Measurements from ENCODE around the gene CHCHD3.

The CHCHD3 gene

GRCh38 chr7:133081599-133082389 is at the start of gene CHCHD3:
Gene CHCHD3 (minus strand): TSS chr7:133082090. CDS start chr7:133081937, 153 bp downstream.
- peak; percentile 85 for DNase-seq (ENCODE audit: low read depth in 2 of 2)

DNA sequence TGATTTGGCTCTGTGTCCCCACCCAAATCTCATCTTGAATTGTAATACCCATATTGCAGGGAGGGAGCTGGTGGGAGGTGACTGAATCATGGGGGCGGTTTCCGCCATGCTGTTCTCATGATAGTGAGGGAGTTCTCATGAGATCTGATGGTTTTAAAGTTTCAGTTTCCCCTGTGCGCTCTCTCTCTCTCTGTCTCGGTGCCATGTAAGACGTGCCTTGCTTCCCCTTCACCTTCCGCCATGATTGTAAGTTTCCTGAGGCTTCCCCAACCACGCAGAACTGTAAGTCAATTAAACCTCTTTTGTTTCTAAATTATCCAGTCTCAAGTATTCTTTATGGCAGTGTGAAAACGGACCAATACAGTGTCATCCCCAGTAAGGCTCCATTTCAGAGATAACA is 48.3 kb upstream of the CHCHD3 start:
- no peak for DNase-seq (ENCODE audit: low read depth in 2 of 2)

DNA sequence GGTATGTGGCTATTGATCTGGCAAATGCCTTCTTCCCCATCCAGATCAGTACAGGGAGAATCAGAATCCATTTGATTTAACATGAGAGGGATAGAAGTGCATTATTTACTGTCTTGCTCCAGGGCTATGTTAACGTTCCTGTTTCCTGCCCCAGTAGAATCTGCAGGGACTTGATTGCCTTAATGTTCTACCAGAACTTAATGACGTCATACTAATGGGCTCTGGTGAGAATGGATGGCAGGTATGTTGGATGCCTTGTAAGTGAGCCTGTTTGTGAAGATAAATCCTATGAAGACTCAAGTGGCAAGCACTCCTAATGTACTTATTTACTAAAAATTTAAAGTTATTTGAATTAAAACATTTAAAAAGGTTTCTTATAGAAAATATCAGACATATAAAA is 44.5 kb upstream of the CHCHD3 start:
- no peak for DNase-seq (ENCODE audit: low read depth in 2 of 2)

DNA sequence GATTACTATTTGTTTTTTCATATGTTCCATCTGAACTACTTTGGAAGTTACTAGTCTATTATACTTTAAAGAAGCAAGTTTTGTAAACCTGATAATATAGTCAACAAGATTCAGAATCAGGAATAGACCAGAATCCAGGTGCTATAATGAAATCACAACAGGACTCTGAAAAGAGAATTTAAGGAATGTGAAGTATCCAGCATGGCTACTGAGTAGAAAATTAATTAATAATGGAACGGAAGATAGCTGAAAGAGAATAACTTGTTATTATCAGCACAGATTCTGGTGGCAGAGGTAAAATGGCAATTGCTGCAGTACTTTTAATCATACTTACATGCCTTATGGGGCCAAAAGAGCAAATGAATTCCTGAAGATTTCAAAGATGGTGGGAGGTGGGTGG is 43.1 kb upstream of the CHCHD3 start:
- no peak for DNase-seq (ENCODE audit: low read depth in 2 of 2)

DNA sequence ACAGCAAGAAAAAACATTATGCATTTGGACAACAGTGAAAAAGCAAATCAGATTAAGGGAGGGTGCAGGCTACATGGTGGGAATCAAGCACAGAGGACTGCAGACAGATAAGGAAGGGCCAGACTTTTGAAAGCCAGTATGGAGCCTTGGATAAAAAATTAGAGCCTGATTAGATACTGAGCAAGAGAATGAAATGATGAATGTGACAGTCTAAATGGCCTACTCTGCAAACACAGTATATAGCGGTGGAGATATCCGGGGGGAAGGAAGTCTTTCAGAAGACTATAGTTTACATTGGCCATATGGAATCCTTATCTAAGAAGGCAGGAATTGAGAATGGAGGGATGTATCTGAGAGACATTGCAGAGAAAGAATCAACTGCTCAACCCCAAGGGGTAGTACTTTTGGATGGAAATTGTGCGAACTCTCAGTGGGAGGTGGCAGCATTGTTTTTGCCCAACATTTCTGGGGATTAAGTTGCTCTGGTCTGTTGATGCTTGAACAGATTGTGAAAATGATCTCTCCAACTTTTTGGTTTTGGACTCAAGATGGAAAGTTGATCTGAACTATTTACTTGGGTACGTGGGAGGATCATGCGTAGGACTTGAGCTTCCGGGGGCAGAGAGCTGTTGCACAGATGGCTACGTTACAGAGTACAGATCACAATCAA is 39.4 kb upstream of the CHCHD3 start:
- DNase-seq (ENCODE audit: low read depth in 2 of 2), result no peak

DNA sequence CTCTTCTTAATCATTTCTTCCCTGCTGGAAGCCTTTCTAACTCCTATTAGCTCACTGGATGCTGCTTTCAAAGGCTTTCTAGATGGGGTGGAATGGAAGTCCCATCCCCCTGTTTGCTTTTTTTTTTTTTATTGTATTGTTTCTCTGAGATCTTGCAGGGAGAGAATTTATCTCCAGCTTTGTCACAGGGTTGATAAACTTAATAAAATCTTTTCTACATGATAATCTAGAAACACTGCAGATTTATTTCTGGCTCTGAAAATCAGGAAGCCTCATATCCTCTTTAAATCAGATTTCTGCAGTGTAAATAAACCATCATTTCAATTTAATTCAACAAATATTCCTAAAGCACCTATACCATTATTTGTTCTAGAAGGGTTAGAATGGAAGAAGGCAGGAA is 37.2 kb upstream of the CHCHD3 start:
- no peak for DNase-seq (ENCODE audit: low read depth in 2 of 2)

DNA sequence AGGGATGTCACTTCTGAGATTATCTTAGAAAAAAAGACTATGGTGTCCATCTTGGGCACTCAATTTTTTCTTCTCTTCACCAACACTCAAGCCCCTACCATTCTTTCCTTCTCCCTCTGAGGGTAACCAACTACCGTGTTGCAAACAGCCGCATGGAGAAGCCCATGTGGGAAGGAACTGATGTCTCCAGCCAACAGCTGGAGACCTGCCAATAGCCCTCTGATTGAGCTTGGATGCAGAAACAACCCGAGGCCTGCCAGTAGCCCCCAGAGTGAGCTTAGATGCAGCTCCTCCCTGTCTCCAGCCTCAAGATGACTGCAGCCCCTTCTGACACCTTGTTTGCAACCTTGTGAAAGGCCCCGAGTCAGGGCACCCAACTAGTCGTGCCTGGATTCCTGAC is 36.4 kb upstream of the CHCHD3 start:
- no peak for DNase-seq (ENCODE audit: low read depth in 2 of 2)

DNA sequence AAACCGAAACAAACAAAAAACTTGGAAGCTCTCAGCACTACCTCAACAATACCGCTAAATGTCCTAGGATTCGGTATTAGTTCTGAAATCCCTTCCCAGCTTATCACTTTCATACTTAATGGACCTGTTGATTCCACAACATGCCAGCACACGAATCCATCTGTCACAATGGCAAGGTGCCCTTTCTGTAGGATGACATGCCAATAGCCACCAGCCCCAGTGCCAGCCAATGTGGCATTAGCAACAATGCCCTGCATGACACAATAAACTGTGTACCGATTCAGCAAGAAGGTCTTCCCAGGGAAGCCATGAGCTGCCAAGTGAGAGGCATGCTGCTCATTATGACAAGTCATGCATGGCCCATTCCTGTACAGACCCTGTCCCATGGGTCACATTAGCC is 35.6 kb upstream of the CHCHD3 start:
- DNase-seq (ENCODE audit: low read depth in 2 of 2), result no peak

GRCh38 chr7:133115596-133115995 is 33.7 kb upstream of the CHCHD3 start:
- no peak for DNase-seq (ENCODE audit: low read depth in 2 of 2)

GRCh38 chr7:133114519-133114918 is 32.6 kb upstream of the CHCHD3 start:
- no peak for DNase-seq (ENCODE audit: low read depth in 2 of 2)

GRCh38 chr7:133112976-133113375 is 31.1 kb upstream of the CHCHD3 start:
- DNase-seq (ENCODE audit: low read depth in 2 of 2), result no peak

- DNase-seq (ENCODE audit: low read depth in 2 of 2), result no peak
Measured at GRCh38 chr7:133112335-133112734, 30.4 kb upstream of the CHCHD3 start.

- DNase-seq (ENCODE audit: low read depth in 2 of 2), result no peak
Measured at GRCh38 chr7:133110312-133110711, 28.4 kb upstream of the CHCHD3 start.

DNA sequence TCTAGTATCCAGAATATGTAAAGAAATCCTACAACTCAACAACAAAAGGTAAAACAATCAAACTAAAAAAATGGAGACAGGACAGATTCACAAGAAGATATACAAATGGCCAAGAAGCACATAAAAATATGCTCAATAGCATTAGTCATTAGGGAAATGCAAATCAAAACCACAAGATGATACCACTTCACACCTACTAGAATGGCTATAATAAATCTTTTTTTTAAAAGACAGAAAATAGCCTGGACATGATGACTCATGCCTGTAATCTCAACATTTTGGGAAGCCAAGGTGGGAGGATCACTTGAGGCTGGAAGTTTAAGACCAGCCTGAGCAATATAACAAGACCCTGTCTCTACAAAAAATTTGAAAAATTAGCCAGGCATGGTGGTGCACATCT is 27.9 kb upstream of the CHCHD3 start:
- DNase-seq (ENCODE audit: low read depth in 2 of 2), result no peak

- no peak for DNase-seq (ENCODE audit: low read depth in 2 of 2)
Measured at GRCh38 chr7:133108023-133108422, 26.1 kb upstream of the CHCHD3 start.

DNA sequence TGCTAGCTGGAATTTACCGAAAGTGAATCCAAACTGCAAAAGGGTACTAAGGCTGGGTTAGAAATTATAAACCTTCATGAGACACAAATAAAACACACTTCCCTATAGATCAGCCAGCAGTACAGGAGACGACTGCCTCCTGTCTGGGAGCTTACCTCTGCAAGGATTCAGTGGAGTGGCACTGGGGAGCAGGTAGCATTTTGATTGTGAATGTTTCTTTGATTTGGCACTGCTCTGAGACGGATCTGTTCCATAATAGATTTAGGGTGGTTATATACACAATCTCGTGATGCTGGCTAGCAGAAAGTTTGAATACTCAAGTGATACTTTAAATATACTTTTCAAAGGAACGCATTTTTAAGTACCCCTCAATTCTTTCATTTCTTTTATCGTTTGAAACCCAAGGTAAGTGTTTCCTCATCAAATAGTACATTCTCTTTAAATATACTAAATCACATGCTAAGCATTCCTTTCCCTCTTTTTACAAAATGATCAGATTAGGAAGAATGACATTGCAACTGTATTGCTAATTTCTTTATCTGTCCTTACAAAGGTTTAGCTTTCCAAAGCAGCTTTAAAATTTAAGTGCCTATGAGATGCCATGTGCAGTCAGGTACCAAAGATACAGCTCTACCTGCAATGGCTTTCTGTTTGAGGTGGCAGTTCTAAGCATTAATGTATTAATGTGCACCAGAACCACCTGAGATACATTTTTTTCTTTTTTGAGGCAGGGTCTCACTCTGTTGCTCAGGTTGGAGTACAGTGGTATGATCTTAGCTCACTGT is 20.6 kb upstream of the CHCHD3 start:
- no peak for DNase-seq (ENCODE audit: low read depth in 2 of 2)

DNA sequence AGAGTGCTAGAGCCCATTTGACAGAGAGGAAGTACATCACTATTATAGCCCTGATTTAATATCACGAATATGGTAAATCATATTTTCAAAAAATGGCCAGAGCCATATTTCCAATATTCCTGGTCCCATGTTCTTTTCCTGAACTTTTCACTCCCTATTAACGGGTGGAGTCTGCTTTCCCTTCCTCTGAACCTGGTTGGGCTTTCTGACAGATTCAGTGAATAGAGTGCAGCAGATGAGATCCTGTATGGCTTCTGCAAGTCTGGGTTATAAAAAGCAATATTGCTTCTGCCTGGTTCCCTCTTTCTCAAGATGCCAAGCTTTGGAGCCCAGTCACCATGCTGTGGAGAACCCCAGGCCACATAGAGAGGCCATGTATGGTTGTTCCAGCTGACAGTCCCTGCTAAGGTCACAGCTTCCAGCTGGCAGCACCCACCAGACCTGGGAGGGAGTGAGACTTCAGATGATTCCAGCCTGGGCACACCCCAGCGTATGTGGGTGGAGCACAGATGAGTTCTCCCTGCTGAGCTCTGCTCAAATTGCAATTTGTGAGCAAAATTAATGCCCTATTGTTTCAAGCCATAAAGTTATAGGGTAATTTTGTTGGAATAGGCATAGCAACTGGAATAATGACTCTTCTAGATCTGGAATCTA is 17.9 kb upstream of the CHCHD3 start:
- no peak for DNase-seq (ENCODE audit: low read depth in 2 of 2)

DNA sequence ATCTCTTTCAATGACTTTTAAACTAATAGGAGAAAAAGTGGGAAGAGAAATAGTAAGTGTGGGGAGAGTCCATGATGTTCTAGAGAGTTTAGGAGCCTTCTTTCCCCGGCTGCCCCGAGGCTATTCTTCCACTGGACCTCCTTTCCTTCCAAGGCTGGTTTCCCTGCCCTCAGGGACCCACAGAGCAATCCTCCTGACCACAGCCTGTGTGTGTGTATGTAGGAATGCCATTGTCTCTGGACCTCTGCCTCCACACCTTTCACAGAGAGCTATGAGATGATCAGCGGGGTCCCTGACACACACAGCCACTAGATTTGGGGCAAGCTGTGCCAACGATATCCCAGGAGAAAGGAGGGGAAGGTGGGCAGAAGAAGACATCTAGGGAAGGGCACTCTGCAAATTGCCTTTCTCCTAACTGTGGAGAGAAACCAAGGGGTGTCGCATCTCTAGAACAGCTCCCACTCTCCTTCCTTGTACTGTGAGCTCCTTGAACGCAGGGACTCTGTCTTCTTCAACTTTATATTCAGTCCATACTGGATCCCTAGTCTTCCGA is 13.3 kb upstream of the CHCHD3 start:
- no peak for DNase-seq (ENCODE audit: low read depth in 2 of 2)

DNA sequence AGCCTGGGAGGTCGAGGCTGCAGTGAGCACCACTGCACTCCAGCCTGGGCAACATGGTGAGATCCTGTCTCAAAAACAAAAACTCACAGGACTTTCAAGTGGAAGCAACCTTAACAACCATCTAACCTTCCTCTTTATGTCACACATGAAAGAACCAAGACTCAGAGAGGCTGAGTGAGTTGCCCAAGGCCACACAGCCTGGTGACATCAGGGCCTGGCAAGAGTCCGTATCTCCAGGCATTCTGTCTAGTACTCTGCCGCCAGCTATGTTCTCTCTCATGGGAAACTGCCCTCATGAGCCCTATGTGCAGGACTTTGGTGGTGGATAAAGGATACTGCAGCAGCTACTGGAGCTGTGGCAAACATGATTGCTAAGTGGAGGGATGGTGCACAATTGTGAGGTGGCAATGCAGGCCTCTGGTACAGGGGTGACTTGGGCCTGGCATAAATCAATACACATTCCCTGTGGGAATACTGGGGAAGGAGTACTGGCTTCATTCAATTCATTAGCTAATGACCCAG is 10.1 kb upstream of the CHCHD3 start:
- no peak for DNase-seq (ENCODE audit: low read depth in 2 of 2)

DNA sequence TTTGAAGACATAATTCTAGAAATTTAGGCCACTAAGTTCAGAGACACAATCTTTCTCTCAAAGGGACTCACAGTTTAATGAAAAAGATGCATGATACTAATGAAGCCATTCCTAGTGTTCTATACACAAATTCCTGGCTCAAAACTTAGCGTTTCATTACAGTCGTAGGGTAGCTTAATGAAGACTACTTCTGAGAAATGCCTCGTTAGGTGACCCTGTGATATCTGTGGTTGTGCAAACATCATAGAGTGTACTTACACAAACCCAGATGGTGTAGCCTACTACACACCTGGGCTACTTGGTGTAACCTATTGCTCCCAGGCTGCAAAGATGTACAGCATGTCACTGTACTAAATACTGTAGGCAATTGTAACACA is 488 bp upstream of the CHCHD3 start:
- DNase-seq (ENCODE audit: low read depth in 2 of 2), result no peak

- no peak for DNase-seq (ENCODE audit: low read depth in 2 of 2)
Measured at GRCh38 chr7:133081119-133081598, 731 bp downstream of the CHCHD3 start.

DNA sequence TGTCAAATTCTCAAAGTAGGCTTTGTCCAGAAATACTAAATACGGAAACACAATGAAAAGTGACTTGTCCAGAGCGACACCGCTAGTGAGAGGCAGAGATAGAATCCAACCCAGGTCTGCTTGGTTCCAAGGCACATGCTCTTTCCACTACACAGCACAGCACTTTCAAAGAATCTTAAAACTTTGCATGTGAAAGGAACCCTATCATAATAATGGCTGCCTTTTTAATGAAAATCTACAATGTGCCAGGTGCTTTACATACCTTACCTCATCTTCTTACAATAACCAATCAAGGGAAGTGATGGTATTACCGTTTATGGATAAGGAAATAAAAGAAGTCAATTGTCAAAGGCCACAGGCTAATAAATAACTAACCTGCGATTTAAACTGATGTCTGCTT is 2.6 kb downstream of the CHCHD3 start:
- DNase-seq (ENCODE audit: low read depth in 2 of 2), result no peak
